ENCODE measurements around the gene LBH.

- no peak for TF ChIP-seq CTCF (IDR thresholded peaks at IDR 0.05)
- peak in 1 of 3 donors; percentile 31 for TF ChIP-seq POLR2AphosphoS5 (IDR thresholded peaks at IDR 0.05)
- TF ChIP-seq EP300 (IDR thresholded peaks at IDR 0.05): no peak
- no peak for TF ChIP-seq POLR2A (IDR thresholded peaks at IDR 0.05)
These were observed 62.1 kb downstream of the LBH start for GRCh38 chr2:30293303-30293921.
